IPS DF 4.7 (cell line): Measurements from ENCODE around the gene ABO.
"Not testable (repeated sequence)": the region's sequence is repeated elsewhere in the genome, so short reads cannot be mapped to it uniquely, and the experiment has no call there.

Experiments
- DNase-seq: peaks from one replicate; pipeline ENCODE4 v3.0.0-alpha.2; 2013; ENCODE audit warnings: low spot score; ENCODE audit errors: extremely low read depth

ABO gene

GRCh38 chr9:133205996-133206931 is 68.7 kb downstream of the ABO start:
- DNase-seq, result no peak

DNA sequence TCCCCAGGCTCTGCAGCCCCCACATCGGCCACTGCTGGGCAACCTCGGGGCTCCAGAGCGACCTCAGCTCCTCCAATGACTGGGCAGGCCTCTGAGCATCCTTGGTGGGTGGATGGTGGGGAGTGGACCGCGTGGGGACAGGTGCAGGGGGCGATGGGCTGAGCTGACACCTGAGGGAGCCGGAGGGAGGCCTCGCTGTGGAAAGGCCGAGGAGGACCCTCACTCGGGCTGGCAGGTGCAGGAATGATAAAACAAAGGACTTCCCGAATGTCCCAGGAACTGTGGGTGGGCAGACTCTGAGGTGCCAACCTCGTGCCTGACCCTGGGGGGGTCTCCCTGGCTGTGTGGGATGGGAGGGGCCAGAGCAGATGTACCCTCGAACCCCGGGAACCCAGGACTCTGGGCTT is 69.5 kb downstream of the ABO start:
- not testable (repeated sequence) for DNase-seq
